HG02840 (cell line): ENCODE results near the gene DPH6.
"Not testable (repeated sequence)": the region's sequence is repeated elsewhere in the genome, so short reads cannot be mapped to it uniquely, and the experiment has no call there.

Source experiments
- ATAC-seq: cut with Tn5 transposase; IDR thresholded peaks from one replicate; pipeline ENCODE4 v1.9.1; 2021; ENCODE audit warnings: mild to moderate bottlenecking, moderate library complexity, moderate number of reproducible peaks; ENCODE audit not compliant: unreplicated experiment, low FRiP score

The DPH6 gene

GRCh38 chr15:35362195-35362829 is 183.7 kb downstream of the DPH6 start:
- no peak for ATAC-seq

GRCh38 chr15:35358824-35359223 is 187.1 kb downstream of the DPH6 start:
- no peak for ATAC-seq

DNA sequence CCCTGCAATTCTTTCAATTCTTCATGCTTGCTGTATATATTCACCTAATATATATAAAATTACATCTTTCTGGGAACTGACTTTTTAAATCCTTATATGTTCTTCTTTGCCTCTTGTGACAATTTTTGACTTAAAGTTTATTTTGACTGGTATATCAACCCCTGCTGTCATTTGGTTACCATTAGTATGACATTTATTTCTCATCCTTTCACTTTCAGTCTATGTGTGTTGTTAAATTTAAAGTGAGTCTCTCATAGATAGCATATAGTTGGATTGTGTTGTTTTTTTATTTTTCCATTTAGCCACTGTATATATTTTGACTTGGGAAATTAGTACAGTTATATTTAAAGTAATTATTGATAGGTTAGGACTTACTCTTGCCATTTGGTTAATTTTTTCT is 194.9 kb downstream of the DPH6 start:
- ATAC-seq: no peak

GRCh38 chr15:35349916-35350315 is 196.0 kb downstream of the DPH6 start:
- no peak for ATAC-seq

GRCh38 chr15:35330916-35331315 is 215.0 kb downstream of the DPH6 start:
- ATAC-seq: no peak

DNA sequence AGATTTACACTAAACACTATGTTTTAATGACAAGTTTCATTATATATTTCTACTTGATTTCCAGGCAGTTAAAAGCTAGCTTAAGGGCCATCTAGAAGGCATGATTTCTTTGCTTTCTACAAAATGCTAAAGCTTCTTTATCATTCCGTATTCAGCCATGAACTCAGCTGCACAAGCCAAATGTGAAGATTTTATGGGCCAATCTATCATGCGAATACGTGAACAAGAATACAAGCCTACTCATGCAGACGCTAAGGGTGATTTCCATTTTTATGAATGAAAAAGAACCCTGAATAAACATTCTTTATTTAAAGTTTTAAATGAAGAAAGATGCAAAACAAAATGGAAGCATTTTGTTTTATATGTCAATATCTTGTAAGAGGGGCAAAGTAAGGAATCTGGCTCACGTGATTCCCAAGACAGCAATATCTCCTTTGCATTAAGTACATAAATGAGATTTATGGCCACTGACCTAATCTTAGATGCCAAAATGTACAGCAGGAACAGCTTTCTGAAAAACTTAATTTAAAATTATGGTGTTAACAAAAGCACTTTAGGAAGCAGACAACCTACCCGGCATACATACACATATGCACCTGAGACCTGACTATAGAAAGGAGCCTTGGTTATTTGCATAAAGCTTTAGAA is 215.8 kb downstream of the DPH6 start:
- no peak for ATAC-seq

GRCh38 chr15:35329521-35329961 is 216.4 kb downstream of the DPH6 start:
- no peak for ATAC-seq

- ATAC-seq: not testable (repeated sequence)
These were observed 217.1 kb downstream of the DPH6 start for GRCh38 chr15:35328836-35329235.

GRCh38 chr15:35327789-35328188 is 218.2 kb downstream of the DPH6 start:
- no peak for ATAC-seq

GRCh38 chr15:35325374-35325941 is 220.5 kb downstream of the DPH6 start:
- ATAC-seq: no peak

DNA sequence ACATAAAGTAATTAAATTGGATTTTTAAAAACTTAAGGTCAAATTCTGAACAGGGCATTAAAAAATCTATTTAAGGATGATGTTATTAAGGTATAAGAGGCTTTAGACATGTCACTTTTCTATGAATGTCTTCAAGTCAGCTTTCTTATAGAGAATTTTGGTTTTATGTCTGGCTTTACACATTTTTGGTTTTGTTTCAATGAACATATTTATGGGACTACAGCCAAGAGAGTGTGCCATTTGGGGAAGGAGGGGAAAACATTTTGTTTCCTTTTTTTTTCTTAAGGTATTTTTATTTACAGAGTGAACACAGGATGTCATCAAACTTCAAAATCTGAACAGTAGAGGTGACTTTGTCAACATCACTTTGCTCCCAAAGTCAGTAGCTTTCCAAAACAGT is 222.8 kb downstream of the DPH6 start:
- no peak for ATAC-seq

DNA sequence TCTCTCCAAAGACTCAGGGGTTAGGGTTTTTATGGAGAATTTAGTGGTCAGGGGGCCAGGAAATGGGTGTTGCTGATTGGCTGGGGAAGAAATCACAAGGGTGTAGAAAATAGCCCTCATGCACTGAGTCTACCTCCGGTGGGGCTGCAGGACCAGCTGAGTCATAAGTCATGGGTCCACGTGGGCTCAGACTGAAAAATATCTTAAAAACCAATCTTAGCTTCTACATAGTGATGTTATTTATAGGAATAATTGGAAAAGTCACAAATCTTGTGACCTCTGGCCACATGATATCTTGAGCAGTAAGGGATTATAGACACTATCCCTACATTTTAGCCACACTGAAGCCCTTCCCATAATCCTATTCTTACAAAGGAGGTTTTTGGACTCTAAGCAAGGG is 224.0 kb downstream of the DPH6 start:
- no peak for ATAC-seq

GRCh38 chr15:35320911-35321310 is 225.1 kb downstream of the DPH6 start:
- ATAC-seq: no peak
